Activated naive CD8-positive, alpha-beta T cell treated with anti-CD3 and anti-CD28 coated beads, Interleukin-2, amount 50 U/mL, for 24 hours (primary cell): ENCODE data around the gene SPATA13.
"Not testable (repeated sequence)": the region's sequence is repeated elsewhere in the genome, so short reads cannot be mapped to it uniquely, and the experiment has no call there.

Source experiments
- ATAC-seq: fragments of 150-1000 bp; cut with Tn5 transposase; one replicate; pipeline ENCODE4 v1.10.0; 2021
- DNase-seq: peaks from one replicate; pipeline ENCODE4 v3.0.0; 2021
- H3K27ac Mint-ChIP-seq: one replicate; pipeline ENCODE4 v1.8.0; 2021; ENCODE audit warnings: mild to moderate bottlenecking, mixed read lengths
- H3K27me3 Mint-ChIP-seq: one replicate; pipeline ENCODE4 v1.8.0; 2021; ENCODE audit warnings: mixed read lengths
- H3K36me3 Mint-ChIP-seq: one replicate; pipeline ENCODE4 v1.8.0; 2021; ENCODE audit warnings: low read depth, mixed read lengths
- H3K4me1 Mint-ChIP-seq: one replicate; pipeline ENCODE4 v1.8.0; 2021; ENCODE audit warnings: mixed read lengths
- H3K4me3 Mint-ChIP-seq: one replicate; pipeline ENCODE4 v1.8.0; 2021; ENCODE audit warnings: mild to moderate bottlenecking, moderate library complexity, mixed read lengths
- H3K9me3 Mint-ChIP-seq: one replicate; pipeline ENCODE4 v1.8.0; 2021; ENCODE audit warnings: mixed read lengths

The SPATA13 gene

GRCh38 chr13:24212254-24212653, 51.7 kb downstream of the SPATA13 start:
- Mint-ChIP-seq H3K27ac (no peak overlapping the region), H3K27me3 (no peaks in the 10 kb centered on the region), H3K9me3 (no peaks in the 10 kb centered on the region), H3K4me1 (peaks cover 34% of the 10 kb centered on the region), H3K36me3 (peaks cover 2% of the 10 kb centered on the region), H3K4me3 (no peak overlapping the region)
- no peak for ATAC-seq
- DNase-seq: no peak

DNA sequence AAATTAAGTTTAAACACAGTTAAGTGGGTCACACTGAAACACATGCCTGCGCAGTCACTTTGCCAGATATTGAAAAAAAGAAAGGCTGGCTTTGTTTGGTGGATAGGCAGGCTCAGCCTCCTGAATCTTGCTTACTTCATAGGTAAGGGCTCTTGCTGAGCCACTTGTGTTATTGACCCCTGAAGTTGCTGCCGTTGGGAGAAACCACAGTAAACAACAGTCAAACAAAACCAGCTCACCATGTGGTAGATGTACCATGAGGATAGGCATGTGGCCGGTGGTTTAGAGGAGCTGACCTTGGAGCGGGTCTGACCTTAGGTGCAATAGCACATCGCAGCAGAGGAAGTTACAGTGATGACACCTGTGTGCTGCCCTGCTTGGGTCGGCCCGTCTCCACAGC, 52.2 kb downstream of the SPATA13 start:
- Mint-ChIP-seq H3K9me3 (no peaks in the 10 kb centered on the region), H3K36me3 (peaks cover 2% of the 10 kb centered on the region), H3K4me1 (peaks cover 38% of the 10 kb centered on the region), H3K4me3 (no peak overlapping the region), H3K27me3 (no peaks in the 10 kb centered on the region), H3K27ac (no peak overlapping the region)
- ATAC-seq (no peak), DNase-seq (no peak)

- Mint-ChIP-seq H3K4me3 (no peak overlapping the region), H3K27me3 (no peaks in the 10 kb centered on the region), H3K27ac (no peak overlapping the region), H3K9me3 (no peaks in the 10 kb centered on the region), H3K36me3 (peaks cover 2% of the 10 kb centered on the region), H3K4me1 (peaks cover 32% of the 10 kb centered on the region)
- ATAC-seq (no peak), DNase-seq (no peak)
Measured at GRCh38 chr13:24213932-24214331, 53.4 kb downstream of the SPATA13 start.

GRCh38 chr13:24214528-24214927, 54.0 kb downstream of the SPATA13 start:
- ATAC-seq (no peak), DNase-seq (no peak)
- peaks cover 2% of the 10 kb centered on the region for H3K36me3 Mint-ChIP-seq
- peaks cover 32% of the 10 kb centered on the region for H3K4me1 Mint-ChIP-seq
- H3K9me3 Mint-ChIP-seq: no peaks in the 10 kb centered on the region
- H3K4me3 Mint-ChIP-seq: no peak overlapping the region
- no peak overlapping the region for H3K27ac Mint-ChIP-seq
- H3K27me3 Mint-ChIP-seq: no peaks in the 10 kb centered on the region

DNA sequence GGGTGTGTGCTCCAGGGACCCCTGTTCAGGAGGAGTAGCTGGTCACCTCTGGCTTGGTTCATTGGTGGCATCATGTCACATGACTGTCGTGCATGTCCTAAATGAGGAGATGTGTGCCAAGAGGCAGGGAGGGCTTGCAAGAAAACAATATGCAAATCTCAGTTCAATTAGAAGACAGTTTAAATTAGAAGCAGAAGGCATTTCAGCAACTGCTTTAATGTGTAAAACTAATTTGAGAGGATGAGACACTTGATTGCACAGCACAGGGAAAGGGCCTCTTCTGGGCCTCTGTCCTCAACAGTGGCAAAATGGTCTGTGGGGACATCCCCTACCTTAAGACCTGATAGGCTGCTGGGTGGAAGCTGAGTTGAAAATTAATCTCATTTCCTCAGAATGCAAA, 54.6 kb downstream of the SPATA13 start:
- Mint-ChIP-seq H3K27ac (no peak overlapping the region), H3K4me3 (no peak overlapping the region), H3K4me1 (peaks cover 35% of the 10 kb centered on the region), H3K27me3 (no peaks in the 10 kb centered on the region), H3K9me3 (no peaks in the 10 kb centered on the region), H3K36me3 (peaks cover 2% of the 10 kb centered on the region)
- DNase-seq: no peak
- no peak for ATAC-seq

DNA sequence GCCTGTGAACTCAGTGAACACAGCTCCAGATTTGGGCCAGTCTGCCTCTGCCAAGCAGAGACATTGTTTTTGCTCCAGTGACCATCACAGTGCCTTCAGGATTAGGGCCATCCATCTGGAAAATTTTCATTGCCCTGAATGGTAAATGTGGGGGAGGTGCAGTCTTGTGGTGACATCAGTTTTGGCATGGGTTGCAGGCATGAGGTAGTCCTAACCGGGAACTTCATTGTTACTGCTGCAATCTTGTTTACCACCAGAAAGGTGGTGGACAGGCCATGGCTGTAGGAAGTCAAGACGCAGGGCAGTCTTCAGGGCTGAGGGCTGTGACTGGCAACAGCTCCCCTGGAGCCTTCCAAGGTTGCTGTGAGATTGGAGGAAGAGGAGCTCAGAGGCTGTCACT, 55.2 kb downstream of the SPATA13 start:
- Mint-ChIP-seq H3K27me3 (no peaks in the 10 kb centered on the region), H3K36me3 (peaks cover 2% of the 10 kb centered on the region), H3K4me1 (peaks cover 41% of the 10 kb centered on the region), H3K4me3 (no peak overlapping the region), H3K9me3 (no peaks in the 10 kb centered on the region), H3K27ac (no peak overlapping the region)
- ATAC-seq: no peak
- DNase-seq: no peak

DNA sequence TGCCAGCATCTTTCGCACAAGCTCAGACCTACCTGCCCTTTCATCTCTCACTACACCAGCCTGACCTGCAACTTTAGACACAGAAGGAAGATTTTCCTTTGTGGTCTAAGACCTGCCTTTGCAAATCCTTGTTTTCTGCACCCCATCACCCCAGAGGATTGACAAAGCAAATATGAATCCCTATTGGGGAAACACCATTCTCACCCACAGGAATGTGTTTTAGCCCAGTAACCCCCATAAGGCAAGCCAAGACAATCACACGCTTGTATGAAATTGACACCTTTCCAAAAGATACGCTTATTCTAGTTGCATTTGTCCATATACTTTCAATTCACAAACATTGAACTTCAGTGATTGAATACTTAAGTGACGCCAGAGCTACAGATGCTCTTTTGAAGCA, 55.7 kb downstream of the SPATA13 start:
- Mint-ChIP-seq H3K9me3 (no peaks in the 10 kb centered on the region), H3K36me3 (peaks cover 2% of the 10 kb centered on the region), H3K4me3 (no peak overlapping the region), H3K4me1 (peaks cover 44% of the 10 kb centered on the region), H3K27me3 (no peaks in the 10 kb centered on the region), H3K27ac (no peak overlapping the region)
- no peak for DNase-seq
- ATAC-seq: no peak

GRCh38 chr13:24216779-24217178, 56.3 kb downstream of the SPATA13 start:
- DNase-seq, H3K9me3 Mint-ChIP-seq, H3K27ac Mint-ChIP-seq, H3K36me3 Mint-ChIP-seq, H3K4me3 Mint-ChIP-seq, H3K27me3 Mint-ChIP-seq, ATAC-seq: not testable (repeated sequence)
- peaks cover 45% of the 10 kb centered on the region for H3K4me1 Mint-ChIP-seq

GRCh38 chr13:24217601-24218281, 57.2 kb downstream of the SPATA13 start:
- Mint-ChIP-seq H3K36me3 (no peaks in the 10 kb centered on the region), H3K27ac (no peak overlapping the region), H3K4me1 (peaks cover 45% of the 10 kb centered on the region), H3K4me3 (no peak overlapping the region), H3K9me3 (no peaks in the 10 kb centered on the region), H3K27me3 (no peaks in the 10 kb centered on the region)
- DNase-seq (no peak), ATAC-seq (no peak)

DNA sequence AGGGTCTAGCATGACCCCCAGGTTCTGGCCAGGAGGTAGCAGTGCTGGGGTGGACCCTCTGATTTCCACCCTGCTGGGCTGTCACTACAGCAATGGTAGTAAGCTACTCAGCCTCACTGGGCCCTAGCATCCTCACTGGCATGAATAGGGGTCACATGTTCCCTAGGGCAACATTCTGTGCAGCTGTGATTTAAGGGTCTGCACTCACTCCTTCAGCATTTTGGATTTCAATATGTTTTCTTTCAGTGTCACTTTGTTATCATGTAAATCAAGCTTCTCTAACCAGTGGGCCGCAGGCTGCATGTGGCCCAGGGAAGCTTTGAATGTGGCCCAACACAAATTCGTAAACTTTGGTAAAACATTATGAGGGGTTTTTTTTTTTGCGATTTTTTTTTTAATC, 57.8 kb downstream of the SPATA13 start:
- Mint-ChIP-seq H3K27ac (no peak overlapping the region), H3K4me1 (peaks cover 43% of the 10 kb centered on the region), H3K36me3 (no peaks in the 10 kb centered on the region), H3K27me3 (no peaks in the 10 kb centered on the region), H3K4me3 (no peak overlapping the region), H3K9me3 (no peaks in the 10 kb centered on the region)
- ATAC-seq: no peak
- DNase-seq: no peak

- H3K4me3 Mint-ChIP-seq: no peak overlapping the region
- no peaks in the 10 kb centered on the region for H3K9me3 Mint-ChIP-seq
- ATAC-seq (no peak), DNase-seq (no peak)
- no peaks in the 10 kb centered on the region for H3K36me3 Mint-ChIP-seq
- H3K27me3 Mint-ChIP-seq: no peaks in the 10 kb centered on the region
- H3K27ac Mint-ChIP-seq: no peak overlapping the region
- peaks cover 45% of the 10 kb centered on the region for H3K4me1 Mint-ChIP-seq
Measured at GRCh38 chr13:24218977-24219376, 58.5 kb downstream of the SPATA13 start.

DNA sequence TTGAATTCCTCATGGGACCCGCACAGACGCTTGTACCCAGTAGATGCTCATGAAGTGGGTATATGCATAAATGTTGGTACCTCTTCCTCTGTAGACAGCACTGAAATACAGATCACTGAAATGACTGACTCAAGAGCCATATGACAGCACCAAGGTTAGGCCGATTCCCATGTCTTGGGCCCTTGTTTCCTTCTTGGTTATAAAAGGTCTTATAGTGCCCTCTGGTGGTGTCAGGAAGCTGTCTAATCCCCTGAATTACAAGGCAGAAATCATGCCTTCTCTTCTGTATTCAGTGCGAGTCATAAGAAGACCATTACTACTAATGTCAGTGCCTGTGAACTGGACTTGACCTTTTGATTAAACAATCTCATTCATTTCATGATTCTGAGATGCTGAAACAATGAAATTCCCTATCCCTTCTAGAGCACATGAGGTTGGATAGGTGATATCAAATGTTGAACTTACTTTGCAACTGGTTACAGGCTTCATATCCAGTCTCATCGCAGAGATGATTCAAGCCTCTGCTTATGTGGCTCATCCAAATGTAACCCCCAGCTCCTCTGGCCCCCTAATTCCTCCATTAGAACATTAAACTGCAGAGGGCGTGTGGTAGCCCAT, 59.7 kb downstream of the SPATA13 start:
- ATAC-seq: peak; percentile 90
- Mint-ChIP-seq H3K27ac (no peak overlapping the region), H3K36me3 (peaks cover 2% of the 10 kb centered on the region), H3K9me3 (no peaks in the 10 kb centered on the region), H3K4me3 (no peak overlapping the region), H3K4me1 (peaks cover 52% of the 10 kb centered on the region), H3K27me3 (no peaks in the 10 kb centered on the region)
- peak; percentile 45 for DNase-seq

DNA sequence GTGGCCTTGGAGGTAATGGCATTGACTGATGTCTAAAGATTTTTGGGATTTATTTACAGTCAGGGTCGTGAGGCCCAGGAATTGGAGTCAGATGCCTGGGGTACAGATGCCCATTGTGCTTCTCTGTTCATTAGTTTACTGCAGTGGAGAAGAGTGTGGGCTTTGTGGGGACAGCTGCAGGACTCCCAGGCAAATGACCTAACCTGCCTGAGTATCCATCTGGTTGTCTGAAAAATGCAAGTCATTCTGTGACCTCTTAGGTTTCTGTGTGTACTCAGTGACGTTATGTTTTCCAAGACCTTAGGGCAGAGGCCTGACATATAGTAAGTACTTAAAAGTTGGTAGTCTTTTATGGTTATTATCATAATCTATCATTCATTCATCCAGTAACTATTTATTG, 60.5 kb downstream of the SPATA13 start:
- Mint-ChIP-seq H3K4me3 (no peak overlapping the region), H3K9me3 (no peaks in the 10 kb centered on the region), H3K4me1 (peaks cover 48% of the 10 kb centered on the region), H3K27me3 (no peaks in the 10 kb centered on the region), H3K36me3 (peaks cover 2% of the 10 kb centered on the region), H3K27ac (no peak overlapping the region)
- ATAC-seq (no peak), DNase-seq (no peak)

GRCh38 chr13:24222756-24223155, 62.2 kb downstream of the SPATA13 start:
- peaks cover 34% of the 10 kb centered on the region for H3K4me1 Mint-ChIP-seq
- H3K27me3 Mint-ChIP-seq: no peaks in the 10 kb centered on the region
- ATAC-seq (no peak), DNase-seq (no peak)
- no peaks in the 10 kb centered on the region for H3K9me3 Mint-ChIP-seq
- peaks cover 2% of the 10 kb centered on the region for H3K36me3 Mint-ChIP-seq
- H3K27ac Mint-ChIP-seq: no peak overlapping the region
- H3K4me3 Mint-ChIP-seq: no peak overlapping the region

- Mint-ChIP-seq H3K36me3 (peaks cover 2% of the 10 kb centered on the region), H3K4me3 (peak overlapping the region; percentile 46), H3K27ac (no peak overlapping the region), H3K4me1 (peaks cover 35% of the 10 kb centered on the region), H3K27me3 (no peaks in the 10 kb centered on the region), H3K9me3 (no peaks in the 10 kb centered on the region)
- DNase-seq (peak; percentile 18), ATAC-seq (no peak)
Measured at GRCh38 chr13:24223341-24224231, 63.1 kb downstream of the SPATA13 start.
